ENCODE measurements around the gene ASIC2.

The ASIC2 gene

DNA sequence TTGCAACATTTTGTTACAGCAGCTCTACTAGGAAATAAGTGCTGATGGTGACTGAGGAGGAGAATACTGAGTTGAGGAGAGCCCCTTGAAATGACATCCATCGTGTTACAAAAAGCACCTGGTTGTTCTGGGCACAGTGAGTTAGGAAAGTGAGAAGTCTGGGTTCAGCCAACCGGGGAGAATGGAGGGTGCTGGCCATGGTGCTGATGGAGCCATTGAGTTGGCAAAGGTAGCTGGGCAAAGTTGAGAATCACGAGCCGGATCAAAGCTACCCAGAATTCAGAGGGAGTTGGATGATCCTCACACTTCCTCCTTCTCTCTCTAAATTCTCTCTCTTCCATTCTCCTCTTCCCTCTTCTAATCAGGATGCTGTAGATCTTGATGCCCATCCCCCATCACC, 35.0 kb upstream of the ASIC2 start:
- no peak for DNase-seq (ENCODE audit: extremely low read depth, low read depth)
- TF ChIP-seq, protein P1, sequence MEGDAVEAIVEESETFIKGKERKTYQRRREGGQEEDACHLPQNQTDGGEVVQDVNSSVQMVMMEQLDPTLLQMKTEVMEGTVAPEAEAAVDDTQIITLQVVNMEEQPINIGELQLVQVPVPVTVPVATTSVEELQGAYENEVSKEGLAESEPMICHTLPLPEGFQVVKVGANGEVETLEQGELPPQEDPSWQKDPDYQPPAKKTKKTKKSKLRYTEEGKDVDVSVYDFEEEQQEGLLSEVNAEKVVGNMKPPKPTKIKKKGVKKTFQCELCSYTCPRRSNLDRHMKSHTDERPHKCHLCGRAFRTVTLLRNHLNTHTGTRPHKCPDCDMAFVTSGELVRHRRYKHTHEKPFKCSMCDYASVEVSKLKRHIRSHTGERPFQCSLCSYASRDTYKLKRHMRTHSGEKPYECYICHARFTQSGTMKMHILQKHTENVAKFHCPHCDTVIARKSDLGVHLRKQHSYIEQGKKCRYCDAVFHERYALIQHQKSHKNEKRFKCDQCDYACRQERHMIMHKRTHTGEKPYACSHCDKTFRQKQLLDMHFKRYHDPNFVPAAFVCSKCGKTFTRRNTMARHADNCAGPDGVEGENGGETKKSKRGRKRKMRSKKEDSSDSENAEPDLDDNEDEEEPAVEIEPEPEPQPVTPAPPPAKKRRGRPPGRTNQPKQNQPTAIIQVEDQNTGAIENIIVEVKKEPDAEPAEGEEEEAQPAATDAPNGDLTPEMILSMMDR (IDR thresholded peaks at IDR 0.05; ENCODE audit: low read depth, low read length, missing control alignments), result no peak
- H3K4me3 ChIP-seq (replicated peaks; ENCODE audit: low read depth, low read length), result no peak overlapping the region

DNA sequence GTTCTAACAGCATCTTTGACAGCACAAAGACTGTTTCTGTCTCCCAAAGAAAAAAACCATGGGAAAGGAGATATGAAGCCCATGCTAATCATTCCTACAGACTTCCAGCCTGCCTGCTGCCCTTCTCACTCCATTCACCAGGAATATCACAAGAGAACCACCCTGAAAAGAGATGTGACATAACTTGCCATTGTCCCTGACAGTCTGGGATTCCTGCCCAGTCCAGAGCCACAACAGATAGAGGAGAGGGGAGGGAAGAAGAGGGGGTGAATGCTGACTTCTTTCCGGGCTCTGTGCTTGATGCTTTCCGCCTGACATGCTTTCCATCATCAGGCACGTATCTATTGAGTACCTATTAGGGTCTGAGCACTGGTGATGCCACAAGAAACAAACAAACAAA, 31.6 kb upstream of the ASIC2 start:
- DNase-seq (ENCODE audit: extremely low read depth, low read depth), result no peak
- TF ChIP-seq, protein P1 (IDR thresholded peaks at IDR 0.05; ENCODE audit: low read depth, low read length, missing control alignments), result no peak

DNA sequence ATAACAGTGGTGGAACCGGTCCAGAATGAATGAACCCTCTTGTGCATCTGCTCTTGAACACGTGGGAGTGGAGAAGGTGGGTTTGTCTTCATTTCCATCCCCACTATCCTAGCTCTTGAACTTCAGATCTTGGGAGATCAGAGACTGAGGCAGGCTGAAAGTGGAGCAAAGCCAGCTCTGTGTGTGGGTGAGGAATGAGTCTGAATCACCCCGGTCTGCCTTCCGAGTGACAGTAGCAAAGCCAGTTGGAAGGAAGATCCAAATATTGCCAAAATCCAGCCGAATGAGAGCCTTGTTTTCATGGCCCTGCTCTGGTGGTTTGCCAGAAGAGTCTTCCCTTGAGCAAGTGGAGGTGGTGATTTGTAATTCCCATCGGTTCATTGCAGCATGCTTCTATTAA, 29.0 kb upstream of the ASIC2 start:
- no peak for DNase-seq (ENCODE audit: extremely low read depth, low read depth)
- TF ChIP-seq, protein P1 (IDR thresholded peaks at IDR 0.05; ENCODE audit: low read depth, low read length, missing control alignments), result no peak
- no peak overlapping the region for H3K4me3 ChIP-seq (replicated peaks; ENCODE audit: low read depth, low read length)

More for the DNA sequence above, 31.6 kb upstream of the ASIC2 start:
- no peak overlapping the region for H3K4me3 ChIP-seq (replicated peaks; ENCODE audit: low read depth, low read length)

DNA sequence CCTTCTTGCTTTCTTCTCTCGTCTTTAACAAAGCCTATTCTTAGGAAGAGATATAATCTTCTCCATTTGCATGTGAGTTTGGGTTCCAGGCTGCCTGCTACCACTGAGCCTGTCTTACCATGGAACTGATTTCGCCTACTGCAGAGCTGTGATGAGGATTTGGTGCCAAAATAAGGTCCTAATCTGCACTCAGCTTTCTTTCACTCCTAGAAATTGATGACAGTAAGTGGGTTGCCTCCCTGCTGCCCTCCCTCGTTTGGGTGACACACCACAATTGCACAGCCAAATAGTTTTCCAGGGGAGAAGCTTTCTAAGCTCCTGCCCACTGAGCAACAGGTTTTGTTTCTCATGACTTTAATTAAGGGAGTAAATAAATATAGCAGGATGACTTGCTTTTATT, 25.1 kb upstream of the ASIC2 start:
- H3K4me3 ChIP-seq (replicated peaks; ENCODE audit: low read depth, low read length), result no peak overlapping the region
- DNase-seq (ENCODE audit: extremely low read depth, low read depth), result no peak
- TF ChIP-seq, protein P1 (IDR thresholded peaks at IDR 0.05; ENCODE audit: low read depth, low read length, missing control alignments), result no peak

DNA sequence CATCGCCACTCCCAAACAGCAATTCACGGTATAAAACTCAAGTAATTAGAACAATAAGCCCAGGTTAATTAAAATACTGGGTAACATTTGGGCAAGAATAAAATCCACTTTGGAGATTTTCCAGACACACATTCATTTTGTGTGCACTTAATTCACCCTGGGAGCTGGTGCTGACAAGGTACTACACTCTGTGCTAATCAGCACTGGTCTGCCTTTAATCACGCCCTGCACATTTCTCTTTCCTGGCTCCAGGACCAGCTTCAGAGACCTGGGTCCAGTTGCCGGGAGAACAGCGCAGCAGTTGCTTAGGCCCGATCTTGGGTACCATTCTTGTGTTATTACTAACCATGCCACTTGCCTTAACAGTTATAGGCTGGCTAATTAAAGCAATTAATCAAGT, 23.7 kb upstream of the ASIC2 start:
- no peak overlapping the region for H3K4me3 ChIP-seq (replicated peaks; ENCODE audit: low read depth, low read length)
- TF ChIP-seq, protein P1 (IDR thresholded peaks at IDR 0.05; ENCODE audit: low read depth, low read length, missing control alignments), result no peak
- no peak for DNase-seq (ENCODE audit: extremely low read depth, low read depth)

DNA sequence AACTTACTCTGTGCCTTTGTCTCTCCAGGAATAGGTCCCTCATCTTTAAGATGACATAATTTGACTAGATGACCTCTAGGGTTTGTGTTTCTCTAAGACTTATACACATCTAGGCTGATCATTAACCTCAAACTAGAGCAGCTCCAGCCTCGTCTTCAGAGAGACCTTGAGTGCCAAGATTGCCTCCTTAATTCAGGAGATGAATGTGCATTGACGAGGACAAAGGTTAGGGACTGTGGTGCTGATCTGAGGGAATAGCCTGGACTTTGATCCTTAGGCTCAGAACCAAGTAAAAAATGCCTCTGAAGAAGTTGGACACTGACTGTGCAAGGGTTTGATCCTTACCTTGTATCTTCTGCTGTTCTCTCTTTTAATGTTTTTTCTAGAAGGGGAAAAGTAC, 17.2 kb upstream of the ASIC2 start:
- no peak for DNase-seq (ENCODE audit: extremely low read depth, low read depth)
- TF ChIP-seq, protein P1 (IDR thresholded peaks at IDR 0.05; ENCODE audit: low read depth, low read length, missing control alignments), result no peak
- no peak overlapping the region for H3K4me3 ChIP-seq (replicated peaks; ENCODE audit: low read depth, low read length)

DNA sequence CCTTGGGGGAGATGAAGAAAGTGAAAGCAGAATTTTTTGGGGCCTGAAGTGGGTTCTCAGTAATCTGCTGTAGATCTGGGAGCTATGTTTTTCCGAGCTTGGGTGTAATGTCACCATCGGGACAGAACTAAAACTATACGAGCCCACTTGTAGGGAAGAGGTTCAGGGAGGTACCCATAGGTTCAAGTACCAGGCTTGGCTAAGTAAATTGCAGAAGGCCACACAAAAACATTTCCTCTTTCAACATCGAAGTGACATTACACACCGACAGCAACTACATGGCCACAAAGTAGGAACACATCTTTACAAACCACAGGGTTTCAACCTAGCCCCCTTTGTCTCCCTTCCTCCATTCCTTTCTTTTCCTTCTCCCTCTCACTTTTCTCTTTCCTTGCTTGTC, 10.2 kb upstream of the ASIC2 start:
- DNase-seq (ENCODE audit: extremely low read depth, low read depth), result no peak
- no peak overlapping the region for H3K4me3 ChIP-seq (replicated peaks; ENCODE audit: low read depth, low read length)
- TF ChIP-seq, protein P1 (IDR thresholded peaks at IDR 0.05; ENCODE audit: low read depth, low read length, missing control alignments), result no peak
